Measurements from ENCODE around the gene IL17REL.
"Not testable (repeated sequence)": the region's sequence is repeated elsewhere in the genome, so short reads cannot be mapped to it uniquely, and the experiment has no call there.

The IL17REL gene

GRCh38 chr22:50001388-50002231, 11.0 kb downstream of the IL17REL start:
- DNase-seq: no peak

DNA sequence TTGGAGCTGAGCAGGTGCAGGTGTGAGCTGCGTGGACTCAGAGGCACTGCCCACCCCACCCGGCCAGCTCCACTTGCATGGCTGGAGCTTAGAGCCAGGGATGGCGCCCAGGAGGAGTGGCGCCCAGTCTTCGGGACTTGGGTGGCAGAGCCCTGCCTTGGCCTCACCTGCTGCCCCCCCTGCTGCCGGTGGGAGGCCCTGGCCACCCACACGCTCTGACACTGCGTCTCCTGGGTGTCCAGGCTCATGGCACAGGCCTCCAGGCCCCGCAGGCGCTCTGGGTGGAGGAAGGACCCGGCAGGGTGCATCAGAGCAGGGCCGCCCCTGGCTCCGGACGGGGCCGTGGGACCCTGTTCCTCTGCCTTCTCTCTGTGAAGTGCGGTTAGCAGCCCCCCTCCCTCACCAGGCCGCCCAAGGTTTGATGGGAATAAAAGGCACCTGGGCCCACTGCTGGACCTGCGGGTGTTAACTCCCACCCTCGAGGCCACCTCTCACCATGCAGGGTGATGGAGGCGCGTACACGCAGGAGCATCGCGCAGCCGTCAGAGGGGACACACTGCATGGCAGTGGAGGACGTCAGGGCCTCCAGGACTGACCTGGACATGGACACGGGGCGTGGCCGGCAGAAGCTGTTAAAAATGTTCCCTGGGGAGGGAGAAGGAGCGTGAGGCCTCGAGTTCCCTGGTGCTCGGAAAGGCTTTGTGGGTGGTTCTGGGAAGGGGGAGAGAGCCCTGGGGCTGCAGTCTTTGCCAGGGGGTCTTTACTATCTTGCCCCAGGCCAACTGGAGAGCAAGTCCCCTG, 11.8 kb downstream of the IL17REL start:
- no peak for DNase-seq

- DNase-seq: no peak
These were observed 12.5 kb downstream of the IL17REL start for GRCh38 chr22:49999946-50000586.

DNA sequence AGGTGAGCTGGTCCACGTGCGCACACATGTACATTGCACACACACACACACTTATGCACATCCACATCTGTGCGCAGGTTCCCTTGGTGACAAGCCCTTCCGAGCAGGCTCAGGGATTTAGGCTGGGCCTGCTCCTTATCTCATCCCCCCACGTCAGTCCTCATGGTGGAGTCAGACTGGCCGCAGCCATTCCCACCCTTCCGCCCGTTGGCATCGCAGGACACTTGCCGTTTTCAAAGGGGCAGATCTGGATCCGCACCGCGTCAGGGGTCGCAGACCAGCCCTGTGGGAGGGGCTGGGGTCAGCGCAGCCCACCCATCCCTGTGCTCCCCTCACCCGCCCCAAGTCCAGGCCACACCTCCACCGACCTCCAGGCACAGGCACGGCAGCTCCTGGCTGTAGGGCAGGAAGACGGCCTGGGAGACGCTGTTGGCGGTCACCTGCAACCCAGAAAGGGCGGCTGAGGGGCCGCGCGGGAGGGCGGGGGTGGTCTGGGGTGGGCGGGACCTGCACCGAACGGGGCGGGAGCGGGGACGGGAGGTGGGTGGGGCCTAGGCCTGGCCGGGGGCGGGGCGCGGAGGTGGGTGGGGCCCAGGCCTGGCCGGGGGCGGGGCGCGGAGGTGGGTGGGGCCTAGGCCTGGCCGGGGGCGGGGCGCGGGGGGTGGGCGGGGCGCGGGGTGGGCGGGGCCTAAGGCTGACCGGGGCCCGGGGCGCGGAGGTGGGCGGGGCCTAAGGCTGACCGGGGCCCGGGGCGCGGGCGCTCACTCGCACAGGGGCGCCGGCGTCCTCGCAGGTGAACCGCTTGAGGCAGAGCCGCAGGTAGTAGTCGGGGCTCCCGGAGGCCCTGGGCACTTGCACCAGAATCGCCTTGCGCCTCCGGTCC, 13.3 kb downstream of the IL17REL start:
- no peak for DNase-seq

GRCh38 chr22:49998718-49999062, 13.9 kb downstream of the IL17REL start:
- DNase-seq: no peak

- DNase-seq: no peak
These were observed 14.4 kb downstream of the IL17REL start for GRCh38 chr22:49997932-49998717.

GRCh38 chr22:49997251-49997599, 15.3 kb downstream of the IL17REL start:
- DNase-seq: no peak

DNA sequence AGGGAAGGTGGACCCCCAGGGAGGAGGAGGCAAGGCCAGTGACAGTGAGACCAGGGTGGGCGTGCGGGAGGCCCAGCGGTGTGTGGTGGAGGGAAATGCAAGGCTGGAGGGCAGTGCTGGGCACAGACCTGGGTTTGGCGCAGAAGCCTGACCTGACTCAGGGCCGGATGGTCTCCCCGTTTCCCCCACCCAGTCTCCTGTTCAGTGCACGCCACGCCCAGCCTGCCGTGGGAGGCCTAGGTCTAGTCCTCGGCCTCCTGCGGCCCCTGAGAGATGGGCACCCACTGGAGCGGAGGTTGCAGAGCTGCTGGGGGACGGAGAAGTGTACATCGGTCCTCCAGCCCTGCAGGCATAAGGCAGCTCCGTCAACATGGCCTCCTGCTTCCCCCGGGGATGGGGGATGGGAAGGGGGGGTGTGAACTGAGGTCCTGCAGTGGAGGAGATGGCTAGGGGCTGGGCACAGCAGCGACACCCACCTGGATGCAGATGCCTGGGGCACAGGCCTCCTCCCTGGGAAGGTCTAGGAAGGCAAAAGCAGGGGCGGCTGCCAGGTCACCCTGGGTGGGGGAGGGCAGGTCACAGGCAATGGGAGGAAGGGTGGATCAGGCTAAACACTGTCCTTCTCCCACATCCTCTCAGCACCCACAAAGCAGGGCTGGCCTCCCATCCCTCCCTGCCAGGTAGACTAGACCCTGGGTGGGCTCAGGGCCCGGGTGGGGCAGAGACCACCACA, 15.9 kb downstream of the IL17REL start:
- no peak for DNase-seq

- no peak for DNase-seq
These were observed 16.4 kb downstream of the IL17REL start for GRCh38 chr22:49996119-49996517.

DNA sequence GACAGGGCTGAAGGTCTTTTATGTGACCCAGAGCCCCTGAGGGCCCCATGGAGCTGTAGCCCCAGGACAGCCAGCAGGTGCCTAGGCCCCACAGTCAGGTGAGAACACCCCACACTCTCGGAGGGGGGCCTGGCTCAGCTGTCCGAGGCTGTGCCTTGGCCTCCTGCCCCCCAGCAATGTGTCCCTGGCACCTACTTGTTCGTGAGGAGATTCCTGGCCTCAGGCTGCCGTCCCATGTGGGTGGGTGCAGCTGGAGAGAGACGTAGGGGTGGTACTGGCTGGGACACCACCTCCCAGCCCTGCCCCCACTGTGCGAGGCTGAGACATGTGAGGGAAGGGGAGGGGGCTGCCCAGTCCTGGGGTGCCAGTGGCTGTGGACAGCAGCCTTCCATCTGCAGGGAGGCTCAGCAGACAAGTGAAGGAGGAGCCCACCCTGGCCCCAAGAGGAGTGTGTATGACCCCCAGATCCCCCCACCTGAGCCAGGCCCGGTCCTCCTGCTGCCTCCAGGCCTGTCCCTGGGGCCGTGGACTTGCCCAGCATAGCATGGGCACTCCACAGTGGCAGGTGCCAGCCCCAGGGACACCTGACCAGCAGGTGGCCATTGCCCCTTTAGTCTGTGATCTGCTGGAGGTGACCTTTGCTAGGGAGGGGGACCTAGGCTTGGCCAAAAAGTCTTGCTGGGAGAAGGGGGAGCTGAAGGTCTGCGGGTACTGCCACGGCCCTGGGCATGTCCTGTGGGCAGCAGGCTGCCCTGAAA, 17.0 kb downstream of the IL17REL start:
- DNase-seq: no peak

- DNase-seq: no peak
These were observed 17.6 kb downstream of the IL17REL start for GRCh38 chr22:49995041-49995360.

DNA sequence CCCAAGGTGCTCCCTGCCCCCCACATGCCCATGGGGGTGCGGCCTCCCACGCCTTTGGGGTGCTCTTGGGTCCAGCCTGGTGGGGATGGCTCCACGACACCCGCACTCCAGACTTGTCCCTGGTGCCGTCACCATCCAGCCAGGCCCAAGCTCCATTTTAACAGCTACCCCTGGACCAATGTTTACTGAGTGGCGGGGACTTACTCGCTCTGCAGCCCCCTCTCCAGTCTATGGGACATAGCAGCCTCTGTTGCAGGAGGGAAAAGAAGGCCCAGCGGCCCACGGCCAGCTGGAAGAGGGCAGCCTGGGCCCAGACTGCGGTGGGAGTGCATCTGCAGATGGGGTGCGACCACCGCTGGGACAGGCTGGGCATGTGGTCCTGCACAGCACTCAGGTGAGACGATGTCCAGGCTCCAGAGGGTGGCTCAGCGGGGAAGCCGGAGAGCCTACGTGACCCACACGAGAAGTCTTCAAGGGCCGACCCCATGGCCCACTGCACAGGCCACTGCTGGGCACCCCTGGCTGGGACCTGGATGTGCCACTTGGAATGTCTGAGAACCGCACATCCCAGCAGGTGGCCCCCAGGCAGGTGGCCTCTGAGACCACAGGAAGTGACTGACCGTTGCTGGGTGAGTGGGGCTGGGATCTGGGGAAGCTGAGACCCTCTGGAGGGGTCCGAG, 18.1 kb downstream of the IL17REL start:
- DNase-seq: no peak

DNA sequence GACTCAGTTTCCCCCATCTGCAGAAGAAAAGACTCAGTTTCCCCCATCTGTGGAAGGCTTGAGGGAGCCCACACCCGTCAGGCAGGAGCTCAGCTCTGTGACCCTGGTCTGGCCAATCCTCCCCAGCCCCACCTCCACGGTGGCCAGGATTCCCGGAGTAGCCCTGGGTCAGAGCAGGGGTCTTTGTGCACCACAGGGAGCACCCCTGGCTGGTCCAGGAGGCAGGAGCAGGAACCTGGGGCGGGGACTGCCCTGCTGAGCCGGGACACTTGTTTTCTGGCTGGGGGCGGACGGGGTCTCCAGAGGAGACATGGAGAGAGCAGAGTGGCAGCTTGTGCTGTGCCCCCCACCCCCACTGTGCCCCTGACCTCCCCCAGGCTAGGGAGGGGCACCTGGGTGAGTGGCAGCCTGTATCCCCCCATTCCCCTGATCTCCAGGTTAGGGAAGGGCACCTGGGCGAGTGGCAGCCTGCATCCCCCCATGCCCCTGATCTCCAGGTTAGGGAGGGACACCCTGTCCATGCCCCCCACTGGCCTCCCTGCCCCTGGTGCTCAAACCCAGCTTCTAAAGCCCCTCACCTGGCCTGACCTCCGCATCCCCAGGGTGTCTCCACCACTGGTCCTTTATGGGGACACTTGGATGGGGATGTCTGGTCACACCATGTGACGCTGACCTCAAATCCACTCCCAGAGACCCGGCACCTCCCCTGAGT, 18.8 kb downstream of the IL17REL start:
- no peak for DNase-seq

GRCh38 chr22:49992921-49993648, 19.5 kb downstream of the IL17REL start:
- DNase-seq: no peak

DNA sequence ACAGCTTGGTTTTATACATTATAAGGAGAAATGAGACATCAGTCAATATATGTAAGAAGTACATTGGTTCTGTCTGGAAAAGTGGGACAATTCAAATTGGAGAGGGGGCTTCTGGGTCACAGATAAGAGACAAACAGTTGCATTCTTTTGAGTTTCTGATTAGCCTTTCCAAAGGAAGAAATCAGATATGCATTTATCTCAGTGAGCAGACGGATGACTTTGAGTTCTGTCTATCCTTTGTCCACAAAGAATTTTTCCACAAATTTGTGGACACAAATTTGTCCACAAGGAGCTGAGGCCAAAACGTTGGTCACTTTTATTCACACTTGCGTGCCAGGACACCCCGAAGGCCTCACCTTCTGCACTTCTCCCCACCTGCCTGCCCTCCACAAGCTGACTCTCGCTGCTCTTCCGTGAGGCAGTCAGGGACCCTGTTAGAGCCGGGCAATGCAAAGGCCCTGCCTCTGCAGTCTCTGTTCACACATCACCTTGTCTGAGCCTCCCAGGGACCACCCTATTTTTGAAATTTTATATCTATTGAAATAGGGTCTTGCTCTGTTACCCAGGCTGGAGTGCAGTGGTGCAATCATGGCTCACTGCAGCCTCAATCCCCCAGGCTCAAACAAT, 20.5 kb downstream of the IL17REL start:
- DNase-seq: no peak

DNA sequence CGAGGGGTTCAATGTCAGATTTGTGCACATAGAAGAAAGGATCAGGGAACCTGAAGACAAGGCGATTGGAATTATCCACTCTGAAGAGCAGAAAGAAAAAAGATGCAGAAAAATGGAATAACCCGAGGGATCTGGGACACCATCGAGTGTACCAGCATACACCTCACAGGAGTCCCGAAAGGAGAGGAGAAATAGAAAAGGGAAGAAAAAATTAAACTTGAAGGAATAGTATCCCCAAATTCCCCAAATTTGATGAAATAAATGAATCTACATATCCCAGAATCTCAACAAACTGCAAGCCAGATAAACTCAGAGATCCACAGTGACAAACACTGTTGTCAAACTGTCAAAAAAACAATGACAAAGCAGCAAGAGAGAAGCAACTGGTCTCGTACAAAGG, 21.4 kb downstream of the IL17REL start:
- no peak for DNase-seq

- not testable (repeated sequence) for DNase-seq
These were observed 22.7 kb downstream of the IL17REL start for GRCh38 chr22:49989826-49990225.

DNA sequence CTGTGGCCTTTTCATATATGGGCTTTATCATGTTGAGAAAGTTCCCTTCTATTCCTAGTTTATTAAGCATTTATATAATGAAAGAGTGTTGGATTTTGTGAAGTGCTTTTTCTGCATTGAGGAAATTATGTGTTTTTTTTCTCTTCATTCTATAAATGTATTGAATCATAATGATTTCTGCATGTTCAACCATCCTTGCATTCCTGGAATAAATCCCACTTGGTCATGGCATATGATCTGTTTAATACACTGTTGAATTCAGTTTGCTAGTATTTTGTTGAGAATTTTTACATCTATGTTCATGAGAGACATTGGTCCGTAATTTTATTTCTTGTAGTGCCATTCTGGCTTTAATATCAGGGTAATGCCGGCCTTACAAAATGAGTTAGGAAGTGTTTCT, 26.2 kb downstream of the IL17REL start:
- no peak for DNase-seq
